SK-N-SH (cell line): ENCODE measurements around the gene MLLT6.
A peak's percentile ranks its signal among the peaks of the same experiment; 100 is the strongest.

Experiments
- EZH2phosphoT487 ChIP-seq: fragments of 200-600 bp; sonication (generic); IDR thresholded peaks from 2 replicates; pipeline ENCODE4 v1.6.1; 2017; ENCODE audit warnings: low read depth, mixed run types, mild to moderate bottlenecking, antibody characterized with exemption, moderate library complexity, borderline replicate concordance
- FOXM1 ChIP-seq: IDR thresholded peaks from 2 replicates; pipeline ENCODE4 v1.4.0; 2012; ENCODE audit warnings: low read depth, mild to moderate bottlenecking
- GABPA ChIP-seq: IDR thresholded peaks from 2 replicates; pipeline ENCODE4 v1.4.0; 2012; ENCODE audit warnings: low read depth, mild to moderate bottlenecking
- GATA2 ChIP-seq: sonication (generic); formaldehyde crosslinking; IDR thresholded peaks from 2 replicates; pipeline ENCODE4 v1.5.0; 2020; ENCODE audit warnings: mild to moderate bottlenecking, missing genetic modification reagents
- NFIC ChIP-seq: IDR thresholded peaks from 2 replicates; pipeline ENCODE4 v1.4.0; 2012; ENCODE audit warnings: borderline replicate concordance
- NRF1 ChIP-seq: IDR thresholded peaks from 2 replicates; pipeline ENCODE4 v1.6.1; 2012; ENCODE audit warnings: low read depth, mild to moderate bottlenecking, low read length
- POLR2AphosphoS5 ChIP-seq: IDR thresholded peaks from 2 replicates; pipeline ENCODE4 v1.6.1; 2012; ENCODE audit warnings: low read depth, low read length
- RAD21 ChIP-seq: IDR thresholded peaks from 2 replicates; pipeline ENCODE4 v1.6.1; 2012; ENCODE audit warnings: mild to moderate bottlenecking, low read length
- RXRA ChIP-seq: IDR thresholded peaks from 2 replicates; pipeline ENCODE4 v1.4.0; 2012; ENCODE audit warnings: low read depth, mild to moderate bottlenecking, borderline replicate concordance
- SMC3 ChIP-seq: IDR thresholded peaks from 2 replicates; pipeline ENCODE4 v1.6.1; 2012; ENCODE audit warnings: low read depth, low read length, improper control_type of control experiment
- TEAD4 ChIP-seq: IDR thresholded peaks from 2 replicates; pipeline ENCODE4 v1.4.0; 2012; ENCODE audit warnings: mild to moderate bottlenecking, borderline replicate concordance; ENCODE audit not compliant: insufficient read depth
- TF ChIP-seq, protein P1 (sequence below): fragments of 200-600 bp; sonication (generic); IDR thresholded peaks from 2 replicates; pipeline ENCODE4 v1.6.1; 2017; ENCODE audit warnings: antibody characterized with exemption, mild to moderate bottlenecking, moderate library complexity
- TF ChIP-seq, protein P2 (sequence below): IDR thresholded peaks from 2 replicates; pipeline ENCODE4 v1.4.0; 2012; ENCODE audit warnings: low read depth

DNA sequence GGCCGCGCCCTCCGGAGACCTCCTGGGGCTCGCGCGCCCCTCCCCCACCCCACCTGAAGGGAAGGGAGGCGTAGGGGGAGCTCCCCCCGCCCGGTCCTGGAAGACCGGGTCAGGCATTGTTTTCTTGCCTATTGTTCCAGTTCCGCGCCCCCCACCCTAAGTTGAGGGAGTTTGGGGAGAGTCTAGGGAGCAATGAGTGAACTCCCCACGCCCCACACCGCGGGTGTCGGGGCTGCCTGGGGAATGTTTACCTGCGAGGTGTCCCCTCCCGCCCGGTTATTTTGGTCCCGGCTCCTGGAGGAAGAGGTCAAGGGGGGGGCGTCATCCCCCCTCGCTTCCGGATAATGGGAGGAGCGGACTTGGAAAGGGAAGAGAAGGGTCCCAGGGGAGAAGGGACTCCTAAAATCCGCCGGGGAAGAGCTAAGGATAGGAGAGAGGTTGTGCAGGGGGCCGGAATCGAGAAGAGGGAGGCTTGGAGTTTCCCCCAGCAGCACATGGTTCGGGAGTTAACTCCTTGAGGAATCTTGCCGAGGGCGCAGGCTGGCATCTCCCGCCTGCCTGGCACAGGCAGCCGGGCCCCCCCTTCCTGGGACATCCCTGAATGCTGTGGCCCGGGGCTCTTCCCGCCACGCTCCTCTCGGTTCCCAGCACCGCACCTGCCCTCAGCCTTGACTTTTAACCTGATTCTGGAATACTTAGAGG is 881 bp downstream of the MLLT6 start:
- TF ChIP-seq, protein P1, sequence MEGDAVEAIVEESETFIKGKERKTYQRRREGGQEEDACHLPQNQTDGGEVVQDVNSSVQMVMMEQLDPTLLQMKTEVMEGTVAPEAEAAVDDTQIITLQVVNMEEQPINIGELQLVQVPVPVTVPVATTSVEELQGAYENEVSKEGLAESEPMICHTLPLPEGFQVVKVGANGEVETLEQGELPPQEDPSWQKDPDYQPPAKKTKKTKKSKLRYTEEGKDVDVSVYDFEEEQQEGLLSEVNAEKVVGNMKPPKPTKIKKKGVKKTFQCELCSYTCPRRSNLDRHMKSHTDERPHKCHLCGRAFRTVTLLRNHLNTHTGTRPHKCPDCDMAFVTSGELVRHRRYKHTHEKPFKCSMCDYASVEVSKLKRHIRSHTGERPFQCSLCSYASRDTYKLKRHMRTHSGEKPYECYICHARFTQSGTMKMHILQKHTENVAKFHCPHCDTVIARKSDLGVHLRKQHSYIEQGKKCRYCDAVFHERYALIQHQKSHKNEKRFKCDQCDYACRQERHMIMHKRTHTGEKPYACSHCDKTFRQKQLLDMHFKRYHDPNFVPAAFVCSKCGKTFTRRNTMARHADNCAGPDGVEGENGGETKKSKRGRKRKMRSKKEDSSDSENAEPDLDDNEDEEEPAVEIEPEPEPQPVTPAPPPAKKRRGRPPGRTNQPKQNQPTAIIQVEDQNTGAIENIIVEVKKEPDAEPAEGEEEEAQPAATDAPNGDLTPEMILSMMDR = no peak
- TF ChIP-seq NRF1 = no peak
- no peak for TF ChIP-seq SMC3
- TF ChIP-seq, protein P2, sequence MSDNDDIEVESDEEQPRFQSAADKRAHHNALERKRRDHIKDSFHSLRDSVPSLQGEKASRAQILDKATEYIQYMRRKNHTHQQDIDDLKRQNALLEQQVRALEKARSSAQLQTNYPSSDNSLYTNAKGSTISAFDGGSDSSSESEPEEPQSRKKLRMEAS = peak; percentile 66
- no peak for TF ChIP-seq POLR2AphosphoS5
- TF ChIP-seq RAD21 = no peak
- no peak for TF ChIP-seq RXRA
- no peak for TF ChIP-seq TEAD4
- TF ChIP-seq EZH2phosphoT487 = no peak
- no peak for TF ChIP-seq NFIC
- TF ChIP-seq GATA2 = no peak
- peak; percentile 3; the same call in 1 of the 2 replicates for TF ChIP-seq GABPA
- TF ChIP-seq FOXM1 = no peak
